GM23338 (cell line): ENCODE data around the gene NOTCH1. TPM values are rescaled to one million over a fixed set of nuclear protein-coding genes. Genes with fewer than 3 reads are reported as not detected.

Experiments
- ATAC-seq: fragments of 200-7000 bp; cut with Tn5 transposase; 3 replicates; pipeline ENCODE4 v1.9.1; 2020
- DNase-seq: peaks from one replicate; pipeline ENCODE4 v3.0.0-alpha.2; 2015; ENCODE audit warnings: low spot score
- H2AFZ ChIP-seq: fragments of 200-600 bp; sonication (generic); 2 replicates; pipeline ENCODE4 v1.8.0; 2016; ENCODE audit warnings: antibody characterized with exemption, mild to moderate bottlenecking, moderate library complexity
- H3F3A ChIP-seq: fragments of 200-600 bp; sonication (generic); replicated peaks from 2 replicates; pipeline ENCODE4 v1.8.0; 2017; ENCODE audit warnings: antibody characterized with exemption, mixed run types, low read depth
- H3K27ac ChIP-seq: fragments of 200-600 bp; sonication (generic); 2 replicates; pipeline ENCODE4 v1.6.1; 2016; ENCODE audit warnings: low read depth
- H3K27me3 ChIP-seq: fragments of 200-600 bp; sonication (generic); 2 replicates; pipeline ENCODE4 v1.8.0; 2016; ENCODE audit warnings: mild to moderate bottlenecking, mixed run types, moderate library complexity; ENCODE audit not compliant: insufficient read depth
- H3K36me3 ChIP-seq: fragments of 200-600 bp; sonication (generic); 2 replicates; pipeline ENCODE4 v1.8.0; 2016; ENCODE audit warnings: mild to moderate bottlenecking; ENCODE audit not compliant: insufficient read depth
- H3K4me1 ChIP-seq: fragments of 200-600 bp; sonication (generic); 2 replicates; pipeline ENCODE4 v1.8.0; 2016; ENCODE audit warnings: mild to moderate bottlenecking, moderate library complexity; ENCODE audit not compliant: insufficient read depth
- H3K4me2 ChIP-seq: fragments of 200-600 bp; sonication (generic); 2 replicates; pipeline ENCODE4 v1.7.1; 2017; ENCODE audit warnings: mixed run types
- H3K4me3 ChIP-seq: fragments of 200-600 bp; sonication (generic); 2 replicates; pipeline ENCODE4 v1.6.1; 2016; ENCODE audit warnings: mixed run types
- H3K79me2 ChIP-seq: fragments of 200-600 bp; sonication (generic); replicated peaks from 2 replicates; pipeline ENCODE4 v1.8.0; 2017; ENCODE audit warnings: mild to moderate bottlenecking; ENCODE audit not compliant: insufficient read depth
- H3K9me2 ChIP-seq: fragments of 200-600 bp; sonication (generic); 2 replicates; pipeline ENCODE4 v1.8.0; 2017; ENCODE audit not compliant: insufficient read depth
- H4K20me1 ChIP-seq: fragments of 200-600 bp; sonication (generic); replicated peaks from 2 replicates; pipeline ENCODE4 v1.8.0; 2017; ENCODE audit warnings: mild to moderate bottlenecking; ENCODE audit not compliant: insufficient read depth
- H3K27ac Mint-ChIP-seq: 2 replicates; pipeline ENCODE4 v1.8.0; 2020; ENCODE audit warnings: inconsistent platforms, mild to moderate bottlenecking, moderate library complexity, mixed read lengths
- H3K27me3 Mint-ChIP-seq: 3 replicates; pipeline ENCODE4 v1.8.0; 2022; ENCODE audit warnings: low read depth, mild to moderate bottlenecking, moderate library complexity, mixed read lengths, inconsistent platforms; ENCODE audit not compliant: insufficient read depth, poor library complexity
- H3K36me3 Mint-ChIP-seq: 3 replicates; pipeline ENCODE4 v1.8.0; 2021; ENCODE audit warnings: low read depth, mild to moderate bottlenecking, inconsistent platforms, moderate library complexity, mixed read lengths
- H3K4me1 Mint-ChIP-seq: 3 replicates; pipeline ENCODE4 v1.8.0; 2020; ENCODE audit warnings: mild to moderate bottlenecking, inconsistent platforms, mixed read lengths
- H3K4me3 Mint-ChIP-seq: 3 replicates; pipeline ENCODE4 v1.8.0; 2021; ENCODE audit warnings: moderate library complexity, mild to moderate bottlenecking, inconsistent platforms, mixed read lengths
- H3K9me3 Mint-ChIP-seq: 3 replicates; pipeline ENCODE4 v1.8.0; 2020; ENCODE audit warnings: moderate library complexity, mild to moderate bottlenecking, inconsistent platforms, mixed read lengths
- CTCF ChIP-seq, 2 experiments: fragments of 200-600 bp in 1 of 2; sonication (generic) in 1 of 2; conservative IDR thresholded peaks; 2 replicates each; pipeline versions ENCODE4 v1.5.1 to v1.6.1; 2016 to 2017; ENCODE audit warnings: antibody characterized with exemption in 2 of 2, low read depth in 2 of 2, mild to moderate bottlenecking in 2 of 2, moderate library complexity in 1 of 2
- ETS1 ChIP-seq: IDR thresholded peaks from 2 replicates; pipeline ENCODE4 v1.6.1; 2016; ENCODE audit warnings: antibody characterized with exemption
- EZH2 ChIP-seq: fragments of 200-600 bp; sonication (generic); IDR thresholded peaks from one replicate; pipeline ENCODE4 v1.8.0; 2017; ENCODE audit warnings: antibody characterized with exemption, mild to moderate bottlenecking, low read depth; ENCODE audit not compliant: unreplicated experiment
- POLR2AphosphoS5 ChIP-seq: IDR thresholded peaks from 2 replicates; pipeline ENCODE4 v1.6.1; 2016; ENCODE audit warnings: antibody characterized with exemption, low read depth
- STAT1 ChIP-seq: IDR thresholded peaks from one replicate; pipeline ENCODE4 v1.6.1; 2016; ENCODE audit warnings: antibody characterized with exemption; ENCODE audit not compliant: unreplicated experiment
- ZNF114 ChIP-seq: fragments of 250-450 bp; sonication (Bioruptor Pico); IDR thresholded peaks from 2 replicates; pipeline ENCODE4 v1.5.0; 2020; ENCODE audit warnings: mild to moderate bottlenecking, moderate library complexity
- ZNF331 ChIP-seq: fragments of 250-450 bp; sonication (Bioruptor Pico); IDR thresholded peaks from 2 replicates; pipeline ENCODE4 v1.5.0; 2020; ENCODE audit warnings: low read depth, mild to moderate bottlenecking, moderate library complexity
- ZNF462 ChIP-seq: fragments of 250-450 bp; sonication (Bioruptor Pico); IDR thresholded peaks from 2 replicates; pipeline ENCODE4 v1.5.0; 2020; ENCODE audit warnings: mild to moderate bottlenecking, moderate library complexity
- polyA plus RNA-seq: library from polyadenylated mRNA; unstranded; fragments of >200 nt; fragmentation: Nextera tagmentation; extraction: Ambion mirVana; gene quantifications from 2 replicates; pipeline ENCODE4 v1.2.1, GENCODE V29; 2016
- total RNA-seq: library from RNA; depleted of rRNA; stranded (reverse); fragments of >200 nt; shearing (Covaris generic); gene quantifications from 2 replicates; pipeline ENCODE4 v1.2.3, GENCODE V29; 2014

Gene NOTCH1
- total and polyA plus RNA-seq, 2 experiments from 2014 or later, result 9.9 to 97.2 TPM

DNA sequence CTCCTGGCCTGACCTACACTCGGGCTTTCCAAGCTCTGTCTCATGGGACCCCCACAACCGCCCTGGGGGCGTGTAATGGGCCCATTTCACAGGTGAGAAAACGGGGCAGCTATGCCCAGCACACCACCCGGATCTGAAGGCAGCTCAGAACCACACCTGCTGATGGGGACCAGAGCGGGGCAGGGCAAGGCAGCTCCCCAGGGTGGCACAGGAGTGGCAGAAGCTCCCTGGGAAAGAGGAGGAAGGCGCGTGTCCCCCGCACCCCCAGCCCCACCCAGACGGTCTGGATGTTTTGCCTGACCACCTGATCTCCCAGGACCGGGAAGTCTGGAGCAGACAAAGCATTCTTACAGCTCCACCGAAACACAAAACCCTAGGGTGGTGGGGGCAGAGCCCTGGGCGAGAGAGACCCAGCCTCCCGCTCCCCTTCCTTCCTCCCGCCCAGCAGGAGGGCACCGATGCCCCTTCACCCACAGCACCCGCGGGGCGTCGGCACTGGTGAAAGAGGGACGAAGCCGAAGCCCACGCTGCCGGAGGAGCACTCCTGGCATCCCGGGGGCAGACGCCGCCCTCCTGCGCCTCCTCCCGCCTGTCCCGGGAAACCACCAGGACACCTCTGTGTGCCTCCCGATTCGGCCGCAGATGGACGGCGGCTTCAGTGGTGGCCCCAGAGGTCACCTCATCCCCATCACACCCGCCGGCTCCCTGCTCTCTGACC, 14.5 kb downstream of the NOTCH1 start:
- Histone ChIP-seq H3K27ac (peak overlapping the region; percentile 76; the same call in 1 of the 2 replicates), H3K4me2 (no peak overlapping the region), H3K36me3 (no peaks in the 10 kb centered on the region), H3K79me2 (peaks cover 62% of the 10 kb centered on the region), H4K20me1 (no peaks in the 10 kb centered on the region; the same call in 1 of the 2 replicates), H2AFZ (no peak overlapping the region), H3K9me2 (no peaks in the 10 kb centered on the region), H3F3A (0 out of 2 replicates have a peak, but pooled peaks cover 3% of the 10 kb centered on the region), H3K4me3 (no peak overlapping the region), H3K27me3 (no peaks in the 10 kb centered on the region), H3K4me1 (peaks cover 10% of the 10 kb centered on the region; the same call in 1 of the 2 replicates)
- TF ChIP-seq ETS1 (no peak), ZNF331 (CRISPR knock-in tag) (no peak)
- Mint-ChIP-seq H3K4me1 (peaks cover 20% of the 10 kb centered on the region), H3K4me3 (no peak overlapping the region; the same call in 2 of the 3 replicates), H3K9me3 (peaks cover 3% of the 10 kb centered on the region; the same call in 2 of the 3 replicates), H3K36me3 (peaks cover 5% of the 10 kb centered on the region; the same call in 1 of the 3 replicates), H3K27me3 (peaks cover 14% of the 10 kb centered on the region), H3K27ac (no peak overlapping the region; the same call in 1 of the 2 replicates)
- DNase-seq, result no peak
- ATAC-seq, result no peak

DNA sequence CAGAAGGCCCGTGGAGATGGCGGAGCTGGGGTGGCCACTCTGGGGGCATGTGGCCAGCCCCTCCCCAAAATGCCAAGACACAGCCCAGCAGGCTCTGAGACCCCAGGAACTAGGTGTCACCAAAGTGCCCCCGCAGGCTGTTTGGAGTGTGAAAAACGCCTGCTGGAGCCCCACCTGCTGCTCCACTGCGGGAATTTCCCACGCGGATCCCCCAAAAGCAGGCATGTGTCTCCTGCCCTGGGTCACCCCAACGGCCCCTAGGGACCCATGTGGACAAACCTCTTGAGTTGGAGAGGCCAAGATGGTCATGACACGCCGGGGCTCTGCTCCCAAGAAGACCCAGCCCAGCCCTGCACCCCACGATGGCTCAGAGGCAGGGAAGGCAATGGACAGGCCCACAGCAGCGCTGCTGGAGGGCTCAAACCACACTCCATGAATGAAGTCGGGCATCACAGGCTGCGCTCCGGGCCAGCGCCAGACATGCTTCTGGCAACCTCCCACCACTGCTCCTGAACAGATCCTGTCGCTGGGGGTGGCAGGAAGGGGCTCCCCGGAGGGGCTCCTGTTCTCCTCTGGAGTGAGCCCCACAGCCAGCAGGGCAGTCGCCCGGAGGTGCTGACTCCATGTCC, 15.3 kb downstream of the NOTCH1 start:
- H3K4me2 ChIP-seq, result no peak overlapping the region
- H3K4me1 ChIP-seq, result peaks cover 10% of the 10 kb centered on the region; the same call in 1 of the 2 replicates
- H2AFZ ChIP-seq, result no peak overlapping the region
- DNase-seq, result no peak
- peak; percentile 8 for ATAC-seq
- H3K27ac ChIP-seq, result peak overlapping the region; percentile 76
- H3K27me3 Mint-ChIP-seq, result peaks cover 18% of the 10 kb centered on the region
- H3K27me3 ChIP-seq, result no peaks in the 10 kb centered on the region
- peaks cover 69% of the 10 kb centered on the region for H3K79me2 ChIP-seq
- H3K36me3 Mint-ChIP-seq, result peaks cover 5% of the 10 kb centered on the region; the same call in 1 of the 3 replicates
- H3K4me3 ChIP-seq, result no peak overlapping the region
- H3F3A ChIP-seq, result 0 out of 2 replicates have a peak, but pooled peaks cover 3% of the 10 kb centered on the region
- no peak overlapping the region for H3K4me3 Mint-ChIP-seq
- H3K9me3 Mint-ChIP-seq, result peaks cover 3% of the 10 kb centered on the region; the same call in 2 of the 3 replicates
- H3K36me3 ChIP-seq, result no peaks in the 10 kb centered on the region
- no peaks in the 10 kb centered on the region for H3K9me2 ChIP-seq
- H4K20me1 ChIP-seq, result no peaks in the 10 kb centered on the region; the same call in 1 of the 2 replicates
- no peak overlapping the region for H3K27ac Mint-ChIP-seq
- peaks cover 22% of the 10 kb centered on the region for H3K4me1 Mint-ChIP-seq
- TF ChIP-seq ZNF331 (CRISPR knock-in tag) (no peak), STAT1 (no peak), ZNF114 (no peak), POLR2AphosphoS5 (no peak), EZH2 (no peak), ETS1 (no peak), ZNF462 (CRISPR knock-in tag) (no peak), CTCF (conservative IDR thresholded peaks at IDR 0.05; ENCODE audit: low read depth in 2 of 2) (no peak; a peak in 1 of 4 replicates)
